ENCODE measurements around the gene ADCY5. TPM values are rescaled to one million over a fixed set of nuclear protein-coding genes. Genes with fewer than 3 reads are reported as not detected.

Gene ADCY5
- total RNA-seq, 1 donor from 2014 or later: 29.8 TPM

GRCh38 chr3:123331651-123332050 lies 117.2 kb downstream of the ADCY5 start:
- FAIRE-seq (no peak), DNase-seq (ENCODE audit: low spot score in 2 of 2) (no peak)

GRCh38 chr3:123331006-123331405 lies 117.9 kb downstream of the ADCY5 start:
- DNase-seq (ENCODE audit: low spot score in 2 of 2) (peak in 1 of 2 donors; percentile 43), FAIRE-seq (no peak)

- FAIRE-seq (no peak), DNase-seq (ENCODE audit: low spot score in 2 of 2) (peak in 1 of 2 donors; percentile 34)
Observed at GRCh38 chr3:123330441-123330991, 118.4 kb downstream of the ADCY5 start.

GRCh38 chr3:123329636-123330340 lies 119.1 kb downstream of the ADCY5 start:
- DNase-seq (ENCODE audit: low spot score in 2 of 2): no peak
- no peak for FAIRE-seq

- DNase-seq (ENCODE audit: low spot score in 2 of 2) (peak; percentile 66 to 84), FAIRE-seq (no peak)
Observed at GRCh38 chr3:123328851-123329635, 119.8 kb downstream of the ADCY5 start.

- DNase-seq (ENCODE audit: low spot score in 2 of 2) (no peak), FAIRE-seq (no peak)
Observed at GRCh38 chr3:123327956-123328850, 120.7 kb downstream of the ADCY5 start.

- DNase-seq (ENCODE audit: low spot score in 2 of 2): no peak
Observed at GRCh38 chr3:123327480-123327879, 121.4 kb downstream of the ADCY5 start.

GRCh38 chr3:123326531-123326930 lies 122.4 kb downstream of the ADCY5 start:
- FAIRE-seq (no peak), DNase-seq (ENCODE audit: low spot score in 2 of 2) (no peak)

More at GRCh38 chr3:123327480-123327879, 121.4 kb downstream of the ADCY5 start:
- no peak for FAIRE-seq

GRCh38 chr3:123325766-123326256 lies 123.1 kb downstream of the ADCY5 start:
- DNase-seq (ENCODE audit: low spot score in 2 of 2): no peak
- FAIRE-seq: no peak

GRCh38 chr3:123324880-123325765 lies 123.8 kb downstream of the ADCY5 start:
- no peak for DNase-seq (ENCODE audit: low spot score in 2 of 2)
- FAIRE-seq: no peak

- no peak for FAIRE-seq
- no peak for DNase-seq (ENCODE audit: low spot score in 2 of 2)
Observed at GRCh38 chr3:123323781-123324180, 125.1 kb downstream of the ADCY5 start.

- DNase-seq (ENCODE audit: low spot score in 2 of 2): no peak
- FAIRE-seq: no peak
Observed at GRCh38 chr3:123322866-123323265, 126.0 kb downstream of the ADCY5 start.

- no peak for DNase-seq (ENCODE audit: low spot score in 2 of 2)
- FAIRE-seq: no peak
Observed at GRCh38 chr3:123321806-123322205, 127.1 kb downstream of the ADCY5 start.

- FAIRE-seq: no peak
- DNase-seq (ENCODE audit: low spot score in 2 of 2): no peak
Observed at GRCh38 chr3:123320221-123320620, 128.7 kb downstream of the ADCY5 start.

GRCh38 chr3:123319760-123320159 lies 129.1 kb downstream of the ADCY5 start:
- DNase-seq (ENCODE audit: low spot score in 2 of 2): no peak
- no peak for FAIRE-seq

GRCh38 chr3:123318374-123318773 lies 130.5 kb downstream of the ADCY5 start:
- FAIRE-seq (no peak), DNase-seq (ENCODE audit: low spot score in 2 of 2) (no peak)

- DNase-seq (ENCODE audit: low spot score in 2 of 2) (no peak), FAIRE-seq (no peak)
Observed at GRCh38 chr3:123317716-123318115, 131.2 kb downstream of the ADCY5 start.

GRCh38 chr3:123315271-123315595 lies 133.7 kb downstream of the ADCY5 start:
- no peak for FAIRE-seq
- no peak for DNase-seq (ENCODE audit: low spot score in 2 of 2)

All from frontal cortex (tissue), 4 donors.